SIG-M5 (cell line): ENCODE results near the gene USF3.

Source experiments
- DNase-seq: peaks from one replicate; lab custom pipeline; 2025; lab: John Stamatoyannopoulos, UW

The USF3 gene

GRCh38 chr3:113698213-113698742, 1.8 kb upstream of the USF3 start:
- DNase-seq, result no peak

GRCh38 chr3:113697500-113698090, 1.2 kb upstream of the USF3 start:
- DNase-seq, result no peak

- DNase-seq, result peak; percentile 99
Measured at GRCh38 chr3:113696658-113697499, 437 bp upstream of the USF3 start.

- no peak for DNase-seq
Measured at GRCh38 chr3:113695431-113695785, 1.0 kb downstream of the USF3 start.

- no peak for DNase-seq
Measured at GRCh38 chr3:113690482-113690881, 6.0 kb downstream of the USF3 start.

GRCh38 chr3:113685956-113686721, 10.3 kb downstream of the USF3 start:
- no peak for DNase-seq

- DNase-seq, result no peak
Measured at GRCh38 chr3:113685124-113685523, 11.3 kb downstream of the USF3 start.

GRCh38 chr3:113684271-113684819, 12.1 kb downstream of the USF3 start:
- no peak for DNase-seq

- no peak for DNase-seq
Measured at GRCh38 chr3:113678773-113679172, 17.7 kb downstream of the USF3 start.

- DNase-seq, result no peak
Measured at GRCh38 chr3:113677737-113678136, 18.7 kb downstream of the USF3 start.

- DNase-seq, result no peak
Measured at GRCh38 chr3:113676261-113676660, 20.2 kb downstream of the USF3 start.

- DNase-seq, result no peak
Measured at GRCh38 chr3:113673593-113673992, 22.8 kb downstream of the USF3 start.

GRCh38 chr3:113668015-113668414, 28.4 kb downstream of the USF3 start:
- no peak for DNase-seq

GRCh38 chr3:113664523-113665094, 31.8 kb downstream of the USF3 start:
- DNase-seq, result no peak

- no peak for DNase-seq
Measured at GRCh38 chr3:113663761-113664160, 32.7 kb downstream of the USF3 start.

- DNase-seq, result no peak
Measured at GRCh38 chr3:113663324-113663750, 33.1 kb downstream of the USF3 start.

- DNase-seq, result no peak
Measured at GRCh38 chr3:113662824-113663223, 33.6 kb downstream of the USF3 start.

GRCh38 chr3:113660896-113661295, 35.5 kb downstream of the USF3 start:
- no peak for DNase-seq

GRCh38 chr3:113660458-113660857, 36.0 kb downstream of the USF3 start:
- no peak for DNase-seq

- DNase-seq, result no peak
Measured at GRCh38 chr3:113659996-113660395, 36.4 kb downstream of the USF3 start.

GRCh38 chr3:113659101-113659541, 37.3 kb downstream of the USF3 start:
- DNase-seq, result no peak

GRCh38 chr3:113658107-113658506, 38.3 kb downstream of the USF3 start:
- DNase-seq, result no peak
